Astrocyte of the spinal cord (primary cell): ENCODE results near the gene BRD4.

ENCODE experiments used
- DNase-seq: peaks from one replicate; pipeline ENCODE4 v3.0.0; 2011; ENCODE audit warnings: low read depth, low spot score
- H3K4me3 ChIP-seq: 2 replicates; pipeline ENCODE4 v1.5.1; 2011; ENCODE audit warnings: low read depth, mild to moderate bottlenecking, low read length, moderate library complexity
- CTCF ChIP-seq: IDR thresholded peaks from 2 replicates; pipeline ENCODE4 v1.5.1; 2012; ENCODE audit warnings: low read depth, mild to moderate bottlenecking, low read length, inconsistent platforms
- in situ Hi-C: cut with HindIII; loops from 2 replicates; pipeline ENCODE4 v1.10.0; 2017; ENCODE audit warnings: low sequenced_read_pairs

BRD4 gene

DNA sequence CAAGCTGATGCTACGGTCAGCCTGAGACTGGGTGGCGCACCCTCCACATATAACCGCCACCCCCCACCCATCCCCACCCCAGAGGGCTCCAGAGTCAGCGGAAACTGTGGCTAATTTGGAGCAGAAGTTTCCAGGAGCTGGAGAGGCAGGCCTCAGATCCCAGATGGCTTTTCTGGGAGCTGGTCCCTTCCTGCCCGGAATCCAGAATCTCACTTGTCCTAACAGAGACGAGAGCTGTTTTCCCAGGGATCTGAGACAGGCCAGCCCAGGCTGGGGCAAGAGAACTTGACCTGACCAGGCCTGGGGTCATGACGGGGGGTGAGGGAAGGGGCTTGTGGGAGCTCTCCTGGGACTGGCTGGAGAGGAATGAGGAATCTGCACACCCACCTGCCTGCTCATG, 106.6 kb downstream of the BRD4 start:
- TF ChIP-seq CTCF: no peak

GRCh38 chr19:15223649-15224361, 108.5 kb downstream of the BRD4 start:
- in situ Hi-C loops: no loop called here
- DNase-seq: no peak
- TF ChIP-seq CTCF: no peak

More for the DNA sequence above, 106.6 kb downstream of the BRD4 start:
- in situ Hi-C loops: no loop called here
- no peak for DNase-seq
- no peak overlapping the region for H3K4me3 ChIP-seq

DNA sequence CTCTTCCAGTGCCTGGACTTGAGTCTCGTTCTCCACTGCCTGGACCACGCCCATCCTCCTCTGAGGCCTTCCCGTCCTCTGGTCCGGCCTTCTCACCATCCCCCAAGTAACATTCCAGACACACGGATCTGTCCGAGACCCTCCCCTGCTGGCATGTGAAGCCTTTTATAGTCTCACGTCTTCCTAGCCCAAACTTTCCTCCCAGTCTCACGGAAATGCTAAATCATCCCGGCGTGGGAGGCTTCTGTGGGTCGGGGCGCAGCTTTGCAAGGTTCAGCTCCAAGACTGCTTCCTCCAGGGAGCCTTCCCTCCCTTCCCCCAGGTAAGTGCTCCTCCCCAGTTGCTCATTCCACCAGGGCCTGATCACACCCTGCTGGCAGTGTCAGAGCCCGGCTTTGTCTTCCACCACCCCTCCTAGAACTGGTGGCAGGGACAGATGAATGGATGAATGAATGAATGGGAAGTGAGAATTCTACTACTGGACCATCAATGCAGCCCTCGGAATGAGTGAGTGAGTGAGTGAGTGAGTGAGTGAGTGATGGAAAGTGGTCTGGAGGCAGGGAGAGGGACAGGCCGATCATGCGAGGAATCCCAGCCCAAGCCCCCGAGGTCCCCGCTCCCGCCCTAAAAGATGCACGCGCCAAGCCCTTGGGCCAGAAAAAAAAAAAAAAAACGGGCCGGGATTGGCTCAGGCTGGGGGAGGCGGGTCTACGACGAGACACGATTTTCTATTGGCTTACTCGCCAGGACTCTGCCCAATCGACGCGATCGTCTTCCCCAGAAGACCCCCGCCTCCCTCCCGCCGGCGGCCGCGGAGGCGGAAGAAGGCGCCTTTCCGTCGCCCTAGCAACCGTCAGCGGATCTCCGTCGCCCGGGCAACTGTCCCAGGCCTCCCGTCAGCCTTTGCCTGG, 109.3 kb downstream of the BRD4 start:
- peak; percentile 96 for DNase-seq
- in situ Hi-C loops: no loop called here
- H3K4me3 ChIP-seq: peak overlapping the region; percentile 63
- no peak for TF ChIP-seq CTCF

More at GRCh38 chr19:15223649-15224361, 108.5 kb downstream of the BRD4 start:
- H3K4me3 ChIP-seq: peak overlapping the region; percentile 63

GRCh38 chr19:15220833-15221232, 111.5 kb downstream of the BRD4 start:
- no peak for TF ChIP-seq CTCF
- in situ Hi-C loops: no loop called here
- DNase-seq: no peak
- H3K4me3 ChIP-seq: no peak overlapping the region

DNA sequence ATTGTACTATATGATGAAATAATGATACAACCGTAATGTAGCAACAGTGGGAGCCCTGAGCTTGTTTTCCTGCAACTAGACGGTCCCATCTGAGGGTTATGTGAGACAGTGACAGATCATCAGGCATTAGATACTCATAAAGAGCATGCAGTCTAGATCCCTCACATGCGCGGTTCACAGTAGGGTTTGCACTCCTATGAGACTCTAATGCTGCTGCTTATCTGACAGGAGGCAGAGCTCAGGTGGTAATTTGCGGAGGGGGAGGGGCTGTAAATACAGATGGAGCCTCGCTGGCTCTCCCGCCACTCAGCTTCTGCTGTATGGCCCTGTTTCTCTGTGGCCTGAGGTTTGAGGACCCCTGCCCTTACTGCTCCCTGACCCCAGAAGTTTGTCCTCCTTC, 113.8 kb downstream of the BRD4 start:
- no peak for TF ChIP-seq CTCF
- no peak overlapping the region for H3K4me3 ChIP-seq
- DNase-seq: no peak
- in situ Hi-C loops: no loop called here

DNA sequence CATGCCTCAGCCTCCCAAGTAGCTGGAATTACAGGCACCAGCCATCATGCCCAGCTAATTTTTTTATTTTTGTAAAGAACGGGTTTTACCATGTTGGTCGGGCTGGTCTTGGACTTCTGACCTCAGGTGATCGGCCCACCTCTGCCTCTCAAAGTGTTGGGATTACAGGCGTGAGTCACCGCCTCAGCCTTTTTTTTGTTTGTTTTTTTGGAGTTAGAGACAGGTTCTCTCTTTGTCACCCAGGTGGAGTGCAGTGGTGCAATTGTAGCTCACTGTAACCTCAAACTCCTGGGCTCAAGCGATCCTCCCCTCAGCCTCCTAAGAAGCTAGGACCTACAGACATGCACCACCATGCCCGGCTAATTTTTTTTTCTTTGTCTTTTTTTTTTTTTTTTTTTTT, 116.0 kb downstream of the BRD4 start:
- TF ChIP-seq CTCF: no peak
- in situ Hi-C loops: no loop called here
- no peak for DNase-seq
- no peak overlapping the region for H3K4me3 ChIP-seq
